HCT116 (cell line): ENCODE measurements around the gene HIRA. TPM values are rescaled to one million over a fixed set of nuclear protein-coding genes. Genes with fewer than 3 reads are reported as not detected.

Experiments
- ATAC-seq: fragments of 200-7000 bp; cut with Tn5 transposase; 2 replicates; pipeline ENCODE4 v1.9.1; 2020; ENCODE audit warnings: mild to moderate bottlenecking, moderate library complexity
- BruUV-seq: library from RNA; stranded (reverse); fragments of 400-500 nt; replicated peaks from 2 replicates; lab custom pipeline; 2021; lab: Mats Ljungman, UMichigan
- CTCF ChIA-PET: fragments of 300-600 bp; sonication (Branson Sonifier 250); formaldehyde crosslinking; loops from one replicate; lab custom pipeline; 2021; ENCODE audit warnings: antibody characterized with exemption; lab: Charles Lee
- POLR2A ChIA-PET: fragments of 300-600, 350-600 bp; sonication (Branson Sonifier 250); formaldehyde crosslinking; loops from one replicate; lab custom pipeline; 2021; ENCODE audit warnings: antibody characterized with exemption; lab: Charles Lee
- RAD21 ChIA-PET, 2 experiments: fragments of 300-600 bp; sonication (Branson Sonifier 250); formaldehyde crosslinking; loops; one replicate each; lab custom pipeline; 2023; ENCODE audit warnings: low total read pairs in 2 of 2; ENCODE audit not compliant: uncharacterized antibody in 2 of 2, unreplicated experiment in 2 of 2, low non-redundant PET in 1 of 2; lab: Charles Lee
- DNase-seq: peaks from one replicate; pipeline ENCODE4 v3.0.0-alpha.2; 2010; ENCODE audit warnings: low read depth, low spot score
- H2AFZ ChIP-seq: fragments of 200-600 bp; shearing (Covaris generic), sonication (generic); 2 replicates; pipeline ENCODE4 v1.6.1; 2017; ENCODE audit warnings: low read depth, mixed run types, mixed read lengths, antibody characterized with exemption, low read length; ENCODE audit not compliant: poor library complexity, severe bottlenecking
- H3K27ac ChIP-seq: 2 replicates; pipeline ENCODE4 v1.5.1; 2012; ENCODE audit warnings: low read depth, low read length
- H3K27me3 ChIP-seq: fragments of 200-600 bp; sonication (generic); 2 replicates; pipeline ENCODE4 v1.6.1; 2016; ENCODE audit warnings: mixed run types, low read length, mixed read lengths; ENCODE audit not compliant: insufficient read depth
- H3K36me3 ChIP-seq, 2 experiments: fragments of 200-500 bp in 1 of 2; fragments of 200-600 bp in 1 of 2; sonication (Bioruptor generic) in 1 of 2; sonication (generic) in 1 of 2; 2 replicates each; pipeline versions ENCODE4 v1.5.1 to v1.6.1; 2014 to 2016; ENCODE audit warnings: low read length in 2 of 2, inconsistent platforms in 1 of 2, mixed read lengths in 1 of 2, mixed run types in 1 of 2; ENCODE audit not compliant: insufficient read depth in 2 of 2, control insufficient read depth in 1 of 2
- H3K4me1 ChIP-seq, 2 experiments: fragments of 200-600 bp in 1 of 2; sonication (generic) in 1 of 2; 2 replicates each; pipeline versions ENCODE4 v1.5.1 to v1.6.1; 2012 to 2017; ENCODE audit warnings: low read length in 2 of 2, inconsistent platforms in 1 of 2, mild to moderate bottlenecking in 1 of 2, mixed read lengths in 1 of 2, mixed run types in 1 of 2, moderate library complexity in 1 of 2; ENCODE audit not compliant: insufficient read depth in 2 of 2, control insufficient read depth in 1 of 2
- H3K4me2 ChIP-seq: fragments of 200-600 bp; sonication (generic); 2 replicates; pipeline ENCODE4 v1.6.1; 2017; ENCODE audit warnings: mixed run types, low read length, mixed read lengths
- H3K4me3 ChIP-seq, 2 experiments: fragments of 200-600 bp in 1 of 2; sonication (generic) in 1 of 2; replicated peaks in 1 of 2; 2 replicates each; pipeline ENCODE4 v1.5.1; 2011 to 2016; ENCODE audit warnings: low read length in 2 of 2, control low read depth in 1 of 2, low read depth in 1 of 2, mild to moderate bottlenecking in 1 of 2, mixed read lengths in 1 of 2, mixed run types in 1 of 2
- H3K79me2 ChIP-seq: fragments of 200-600 bp; sonication (generic); 2 replicates; pipeline ENCODE4 v1.6.1; 2017; ENCODE audit warnings: mild to moderate bottlenecking, mixed run types, low read length, moderate library complexity, mixed read lengths; ENCODE audit not compliant: insufficient read depth
- H3K9ac ChIP-seq: fragments of 200-600 bp; sonication (generic); 2 replicates; pipeline ENCODE4 v1.6.1; 2016; ENCODE audit warnings: low read length, mixed read lengths
- H3K9me2 ChIP-seq: fragments of 200-600 bp; sonication (generic), shearing (Covaris generic); 2 replicates; pipeline ENCODE4 v1.6.1; 2017; ENCODE audit warnings: mixed run types, mild to moderate bottlenecking, moderate library complexity; ENCODE audit not compliant: insufficient read depth
- H3K9me3 ChIP-seq, 2 experiments: fragments of 200-500 bp in 1 of 2; fragments of 200-600 bp in 1 of 2; sonication (Bioruptor generic) in 1 of 2; sonication (generic) in 1 of 2; 2 replicates each; pipeline ENCODE4 v1.6.1; 2014 to 2017; ENCODE audit warnings: low read length in 2 of 2, mixed read lengths in 2 of 2, inconsistent platforms in 1 of 2, low read depth in 1 of 2, mild to moderate bottlenecking in 1 of 2, mixed run types in 1 of 2, moderate library complexity in 1 of 2; ENCODE audit not compliant: control insufficient read depth in 1 of 2, insufficient read depth in 1 of 2
- H4K20me1 ChIP-seq: fragments of 200-600 bp; sonication (generic), shearing (Covaris generic); 2 replicates; pipeline ENCODE4 v1.6.1; 2017; ENCODE audit warnings: mixed run types, mild to moderate bottlenecking, moderate library complexity; ENCODE audit not compliant: insufficient read depth
- CTCF ChIP-seq, 3 experiments: fragments of 200-600 bp in 1 of 3; sonication (generic) in 1 of 3; IDR thresholded peaks in 2 of 3; conservative IDR thresholded peaks in 1 of 3; 2 replicates each; pipeline ENCODE4 v1.5.1; 2012 to 2017; ENCODE audit warnings: low read depth in 2 of 3, low read length in 2 of 3, antibody characterized with exemption in 1 of 3, borderline replicate concordance in 1 of 3, control low read depth in 1 of 3, mild to moderate bottlenecking in 1 of 3, mixed read lengths in 1 of 3, mixed run types in 1 of 3, moderate library complexity in 1 of 3; ENCODE audit not compliant: insufficient read depth in 1 of 3
- EGR1 ChIP-seq: IDR thresholded peaks from 2 replicates; pipeline ENCODE4 v1.6.1; 2012; ENCODE audit warnings: low read depth
- EZH2 ChIP-seq: fragments of 200-600 bp; sonication (generic); IDR thresholded peaks from 2 replicates; pipeline ENCODE4 v1.6.1; 2017; ENCODE audit warnings: antibody characterized with exemption, mixed run types
- FOSL1 ChIP-seq: IDR thresholded peaks from 2 replicates; pipeline ENCODE4 v1.6.1; 2012; ENCODE audit warnings: low read depth
- JUND ChIP-seq: IDR thresholded peaks from 2 replicates; pipeline ENCODE4 v1.6.1; 2012
- MAX ChIP-seq: IDR thresholded peaks from 2 replicates; pipeline ENCODE4 v1.6.1; 2012
- POLR2A ChIP-seq: IDR thresholded peaks from 2 replicates; pipeline ENCODE4 v1.7.0; 2011; ENCODE audit warnings: borderline replicate concordance; ENCODE audit not compliant: insufficient read depth, insufficient read length; ENCODE audit errors: extremely low read depth
- RAD21 ChIP-seq: IDR thresholded peaks from 2 replicates; pipeline ENCODE4 v1.6.1; 2012; ENCODE audit warnings: low read depth, mild to moderate bottlenecking
- SIN3A ChIP-seq: IDR thresholded peaks from 2 replicates; pipeline ENCODE4 v1.6.1; 2012; ENCODE audit warnings: low read depth
- SRF ChIP-seq: IDR thresholded peaks from 2 replicates; pipeline ENCODE4 v1.6.1; 2012; ENCODE audit warnings: low read depth
- ZFX ChIP-seq: fragments of 450-650 bp; IDR thresholded peaks from 2 replicates; pipeline ENCODE4 v1.6.1; 2017
- ZNF274 ChIP-seq: fragments of 200-500 bp; sonication (Bioruptor generic); IDR thresholded peaks from 2 replicates; pipeline ENCODE4 v1.6.1; 2014; ENCODE audit warnings: mild to moderate bottlenecking, low read depth, low read length, inconsistent platforms
- intact Hi-C: fragments of 100-400 bp; cut with micrococcal nuclease; formaldehyde crosslinking; loops from 2 replicates; pipeline ENCODE4 v1.10.0; 2022
- total RNA-seq: library from RNA; stranded (reverse); gene quantifications from one replicate; pipeline ENCODE4 v1.2.1, GENCODE V29; 2021; ENCODE audit not compliant: unreplicated experiment
- TF ChIP-seq, protein P1 (sequence below): IDR thresholded peaks from 2 replicates; pipeline ENCODE4 v1.6.1; 2012; ENCODE audit warnings: low read depth
- TF ChIP-seq, protein P2 (sequence below): IDR thresholded peaks from 2 replicates; pipeline ENCODE4 v1.6.1; 2012

The HIRA gene
- total RNA-seq, 1 experiment from 2014 or later, result 30.6 TPM

- H2AFZ ChIP-seq, result no peak overlapping the region
- H3K27ac ChIP-seq, result no peak overlapping the region
- intact Hi-C loops, result no loop called here
- H3K27me3 ChIP-seq, result no peaks in the 10 kb centered on the region
- no peak overlapping the region for H3K4me3 ChIP-seq
- no peak overlapping the region for H3K4me2 ChIP-seq
- H3K4me1 ChIP-seq, result no peaks in the 10 kb centered on the region
- CTCF ChIA-PET, result interaction anchor here (1.1 kb wide), 1 partner anchor 10 kb away, joined by 5 read pairs; no protein-coding TSS in a partner anchor
- H3K36me3 ChIP-seq, result peaks cover 53 to 56% of the 10 kb centered on the region in 2 experiments
- BruUV-seq, result no TSS peak
- peaks cover 15% of the 10 kb centered on the region for H3K79me2 ChIP-seq
- POLR2A ChIA-PET, result no interaction called here
- H3K9me3 ChIP-seq, result no peaks in the 10 kb centered on the region
- no peak overlapping the region for H3K9ac ChIP-seq
- RAD21 ChIA-PET, result no interaction called here
- no peaks in the 10 kb centered on the region for H3K9me2 ChIP-seq
- H4K20me1 ChIP-seq, result no peaks in the 10 kb centered on the region
- no peak for TF ChIP-seq MAX
- TF ChIP-seq EGR1, result no peak
- TF ChIP-seq EZH2, result no peak
- TF ChIP-seq ZNF274, result no peak
- no peak for TF ChIP-seq FOSL1
- no peak for TF ChIP-seq JUND
- no peak for TF ChIP-seq POLR2A
- no peak for TF ChIP-seq SIN3A
- TF ChIP-seq SRF, result no peak
- TF ChIP-seq, protein P1, sequence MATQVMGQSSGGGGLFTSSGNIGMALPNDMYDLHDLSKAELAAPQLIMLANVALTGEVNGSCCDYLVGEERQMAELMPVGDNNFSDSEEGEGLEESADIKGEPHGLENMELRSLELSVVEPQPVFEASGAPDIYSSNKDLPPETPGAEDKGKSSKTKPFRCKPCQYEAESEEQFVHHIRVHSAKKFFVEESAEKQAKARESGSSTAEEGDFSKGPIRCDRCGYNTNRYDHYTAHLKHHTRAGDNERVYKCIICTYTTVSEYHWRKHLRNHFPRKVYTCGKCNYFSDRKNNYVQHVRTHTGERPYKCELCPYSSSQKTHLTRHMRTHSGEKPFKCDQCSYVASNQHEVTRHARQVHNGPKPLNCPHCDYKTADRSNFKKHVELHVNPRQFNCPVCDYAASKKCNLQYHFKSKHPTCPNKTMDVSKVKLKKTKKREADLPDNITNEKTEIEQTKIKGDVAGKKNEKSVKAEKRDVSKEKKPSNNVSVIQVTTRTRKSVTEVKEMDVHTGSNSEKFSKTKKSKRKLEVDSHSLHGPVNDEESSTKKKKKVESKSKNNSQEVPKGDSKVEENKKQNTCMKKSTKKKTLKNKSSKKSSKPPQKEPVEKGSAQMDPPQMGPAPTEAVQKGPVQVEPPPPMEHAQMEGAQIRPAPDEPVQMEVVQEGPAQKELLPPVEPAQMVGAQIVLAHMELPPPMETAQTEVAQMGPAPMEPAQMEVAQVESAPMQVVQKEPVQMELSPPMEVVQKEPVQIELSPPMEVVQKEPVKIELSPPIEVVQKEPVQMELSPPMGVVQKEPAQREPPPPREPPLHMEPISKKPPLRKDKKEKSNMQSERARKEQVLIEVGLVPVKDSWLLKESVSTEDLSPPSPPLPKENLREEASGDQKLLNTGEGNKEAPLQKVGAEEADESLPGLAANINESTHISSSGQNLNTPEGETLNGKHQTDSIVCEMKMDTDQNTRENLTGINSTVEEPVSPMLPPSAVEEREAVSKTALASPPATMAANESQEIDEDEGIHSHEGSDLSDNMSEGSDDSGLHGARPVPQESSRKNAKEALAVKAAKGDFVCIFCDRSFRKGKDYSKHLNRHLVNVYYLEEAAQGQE, result no peak
- TF ChIP-seq, protein P2, sequence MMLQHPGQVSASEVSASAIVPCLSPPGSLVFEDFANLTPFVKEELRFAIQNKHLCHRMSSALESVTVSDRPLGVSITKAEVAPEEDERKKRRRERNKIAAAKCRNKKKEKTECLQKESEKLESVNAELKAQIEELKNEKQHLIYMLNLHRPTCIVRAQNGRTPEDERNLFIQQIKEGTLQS, result no peak
- TF ChIP-seq RAD21, result no peak
- no peak for TF ChIP-seq ZFX
- TF ChIP-seq CTCF (IDR thresholded peaks at IDR 0.05 in 2 of 3, conservative IDR thresholded peaks at IDR 0.05 in 1 of 3; ENCODE audit: borderline replicate concordance in 1 of 3, insufficient read depth in 1 of 3, low read depth in 2 of 3, low read length in 2 of 3), result no peak
- ATAC-seq, result no peak
- no peak for DNase-seq
These were observed 33.0 kb upstream of the HIRA start for GRCh38 chr22:19464546-19464945.
